Skeletal muscle tissue (tissue), 4 donors: ENCODE results near the gene DCXR. TPM values are rescaled to one million over a fixed set of nuclear protein-coding genes. Genes with fewer than 3 reads are reported as not detected.

Source experiments
- H3K27ac ChIP-seq: one replicate; pipeline ENCODE4 v1.7.0; 2013; ENCODE audit warnings: mild to moderate bottlenecking, low read depth, low read length, inconsistent platforms
- H3K27me3 ChIP-seq, 3 donors: one replicate each; pipeline ENCODE4 v1.7.0; 2013; ENCODE audit warnings: low read length in 3 of 3; ENCODE audit not compliant: control insufficient read depth in 3 of 3, insufficient read depth in 3 of 3
- H3K36me3 ChIP-seq, 3 donors: one replicate each; pipeline ENCODE4 v1.7.0; 2013; ENCODE audit warnings: low read length in 3 of 3; ENCODE audit not compliant: control insufficient read depth in 3 of 3, insufficient read depth in 3 of 3
- H3K4me1 ChIP-seq, 3 donors: one replicate each; pipeline ENCODE4 v1.7.0; 2013; ENCODE audit warnings: low read length in 3 of 3, mild to moderate bottlenecking in 3 of 3; ENCODE audit not compliant: control insufficient read depth in 3 of 3, insufficient read depth in 3 of 3
- H3K4me3 ChIP-seq, 3 donors: one replicate each; pipeline ENCODE4 v1.7.0; 2013; ENCODE audit warnings: low read length in 3 of 3
- H3K9ac ChIP-seq, 3 donors: one replicate each; pipeline ENCODE4 v1.7.0; 2013; ENCODE audit warnings: low read length in 3 of 3, mild to moderate bottlenecking in 3 of 3, moderate library complexity in 2 of 3, low read depth in 1 of 3
- H3K9me3 ChIP-seq, 3 donors: one replicate each; pipeline ENCODE4 v1.7.0; 2013; ENCODE audit warnings: low read length in 3 of 3; ENCODE audit not compliant: control insufficient read depth in 3 of 3
- total RNA-seq: library from RNA; depleted of rRNA; stranded (reverse); fragments of >200 nt; gene quantifications from one replicate; pipeline ENCODE4 v1.2.3, GENCODE V29; 2014
- donor health status: Osteomylitis.

DCXR gene
- total RNA-seq, 1 donor from 2014 or later, result 20.4 TPM

DNA sequence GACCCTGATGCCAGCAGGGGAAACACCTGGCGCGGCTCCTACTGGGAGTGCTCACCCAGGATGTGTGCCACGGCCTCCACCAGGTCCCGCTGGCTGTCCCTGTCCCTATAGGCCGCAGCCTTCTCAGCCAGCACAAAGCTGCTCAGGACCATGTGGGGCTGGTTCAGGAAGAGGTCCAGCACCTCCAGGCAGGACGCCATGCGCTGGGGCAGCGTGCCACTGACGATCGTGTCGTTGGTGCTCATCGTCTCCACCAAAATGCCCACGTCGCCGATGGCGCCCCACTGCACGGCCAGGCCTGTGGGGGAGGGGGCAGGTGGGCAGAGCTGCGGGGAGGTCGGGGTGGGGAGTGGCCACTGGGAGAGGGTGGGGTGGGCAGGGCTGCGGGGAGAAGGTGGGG, 44.0 kb upstream of the DCXR start:
- H3K4me3 ChIP-seq, result no peak overlapping the region
- no peaks in the 10 kb centered on the region for H3K4me1 ChIP-seq
- H3K27ac ChIP-seq, result no peak overlapping the region
- H3K27me3 ChIP-seq, result no peaks in the 10 kb centered on the region
- peaks cover 52 to 59% (median 53%) of the 10 kb centered on the region in 3 donors for H3K36me3 ChIP-seq
- no peaks in the 10 kb centered on the region for H3K9me3 ChIP-seq
- no peak overlapping the region for H3K9ac ChIP-seq

DNA sequence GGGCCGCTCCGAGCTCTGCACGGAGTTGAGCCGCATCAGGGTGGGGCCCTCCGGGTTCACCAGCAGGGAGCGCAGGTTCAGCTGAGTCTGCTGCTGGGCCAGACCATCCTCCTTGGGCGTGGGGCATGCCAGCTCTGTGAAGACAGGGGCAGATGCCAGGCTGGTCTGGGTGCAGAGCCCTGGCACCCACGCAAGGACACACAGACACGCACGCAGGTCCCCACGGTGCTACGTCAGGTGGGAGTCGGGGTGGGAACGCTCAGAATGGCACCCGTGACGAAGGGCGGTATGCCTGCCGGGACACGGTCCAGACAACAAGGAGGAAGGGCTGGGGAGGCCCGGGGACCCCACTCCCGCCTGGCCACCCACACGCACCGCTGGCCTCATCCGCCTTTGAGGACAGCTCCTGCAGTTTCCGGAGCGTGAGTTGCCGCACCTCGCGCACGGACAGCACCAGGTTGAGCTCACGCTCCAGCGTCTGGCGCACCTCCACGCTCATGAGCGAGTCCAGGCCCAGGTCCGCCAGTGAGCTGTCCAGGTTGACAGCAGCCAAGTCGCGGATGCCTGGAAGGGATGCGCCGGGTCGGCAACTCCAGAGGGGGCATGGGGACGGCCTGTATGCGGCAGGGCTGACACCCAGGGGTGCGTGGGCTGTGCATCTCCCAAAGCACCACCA, 43.4 kb upstream of the DCXR start:
- no peak overlapping the region for H3K27ac ChIP-seq
- H3K4me1 ChIP-seq, result no peaks in the 10 kb centered on the region
- H3K27me3 ChIP-seq, result no peaks in the 10 kb centered on the region
- H3K4me3 ChIP-seq, result no peak overlapping the region
- peaks cover 47 to 53% (median 48%) of the 10 kb centered on the region in 3 donors for H3K36me3 ChIP-seq
- H3K9me3 ChIP-seq, result no peaks in the 10 kb centered on the region
- H3K9ac ChIP-seq, result no peak overlapping the region

DNA sequence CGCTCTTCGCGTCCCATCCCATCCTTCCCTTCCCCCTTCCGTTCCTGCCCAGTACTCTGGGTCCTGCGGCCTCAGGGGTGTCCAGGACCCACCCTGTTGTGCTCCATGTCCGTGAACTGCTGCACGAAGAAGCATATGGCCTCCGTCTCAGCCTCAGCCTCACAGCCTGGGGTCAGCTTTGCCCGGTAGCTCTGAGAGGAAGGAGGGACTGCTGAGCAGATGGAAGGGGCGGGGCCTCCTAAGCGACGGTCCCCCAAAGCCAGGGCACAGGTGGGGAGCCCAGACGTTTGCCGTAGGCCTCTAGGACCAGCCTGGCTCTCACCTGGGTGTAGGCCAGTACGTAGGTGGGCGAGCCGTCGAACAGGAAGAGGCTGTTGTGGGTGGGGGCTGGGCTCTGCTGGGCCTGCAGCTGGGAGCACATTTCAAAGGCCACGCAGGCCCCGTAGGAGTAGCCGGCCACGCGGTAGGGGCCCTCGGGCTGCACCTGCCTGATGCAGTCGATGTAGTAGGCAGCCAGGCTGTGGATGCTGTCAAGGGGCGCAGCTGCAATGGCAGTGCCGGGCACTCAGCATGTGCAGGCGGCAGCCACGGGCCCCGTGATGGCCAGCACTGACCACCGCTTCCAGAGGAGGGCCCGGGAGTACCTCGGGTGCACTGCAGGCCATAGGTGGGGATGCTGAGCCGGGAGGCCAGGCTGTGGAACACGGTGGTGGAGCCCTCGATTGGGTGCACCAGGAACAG, 42.7 kb upstream of the DCXR start:
- Histone ChIP-seq H3K36me3 (peaks cover 43 to 49% (median 45%) of the 10 kb centered on the region in 3 donors), H3K9me3 (no peaks in the 10 kb centered on the region), H3K27ac (no peak overlapping the region)

DNA sequence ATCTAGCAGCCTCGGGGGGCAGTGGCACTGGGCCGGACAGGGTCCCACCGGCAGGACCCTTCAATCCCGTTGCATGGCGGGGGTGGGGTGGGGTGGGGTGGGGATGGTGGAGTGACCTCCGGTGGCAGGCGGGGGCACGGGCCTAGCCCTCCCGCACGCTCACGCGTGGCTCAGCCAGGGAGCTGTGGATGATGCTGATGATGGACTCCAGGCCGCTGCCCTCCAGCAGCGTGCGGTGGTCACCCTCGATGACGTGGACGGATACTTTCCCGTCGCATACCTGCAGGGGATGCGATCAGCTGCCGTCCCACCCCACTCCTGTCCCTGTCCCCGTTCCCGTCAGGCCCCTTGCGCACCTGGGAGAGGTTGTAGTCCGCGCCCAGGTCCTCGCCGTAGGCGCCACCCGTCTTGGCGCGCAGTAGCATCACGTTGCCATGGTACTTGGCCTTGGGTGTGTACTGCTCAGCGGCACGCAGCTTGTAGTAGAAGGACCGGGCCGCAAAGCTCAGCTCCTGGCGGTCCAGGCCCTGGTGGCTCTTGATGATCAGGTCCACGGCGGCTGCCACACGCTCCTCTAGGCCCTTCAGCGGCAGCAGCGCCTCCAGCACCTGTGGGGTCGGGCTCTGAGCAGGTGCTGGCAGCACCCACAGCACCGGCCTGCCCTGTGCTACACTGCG, 41.6 kb upstream of the DCXR start:
- Histone ChIP-seq H3K4me3 (no peak overlapping the region), H3K9me3 (no peaks in the 10 kb centered on the region), H3K9ac (no peak overlapping the region), H3K27me3 (no peaks in the 10 kb centered on the region), H3K36me3 (peaks cover 39 to 41% (median 40%) of the 10 kb centered on the region in 3 donors), H3K4me1 (no peaks in the 10 kb centered on the region), H3K27ac (no peak overlapping the region)

More for the DNA sequence above, 42.7 kb upstream of the DCXR start:
- no peaks in the 10 kb centered on the region for H3K27me3 ChIP-seq
- no peaks in the 10 kb centered on the region for H3K4me1 ChIP-seq
- H3K4me3 ChIP-seq, result no peak overlapping the region
- H3K9ac ChIP-seq, result no peak overlapping the region

DNA sequence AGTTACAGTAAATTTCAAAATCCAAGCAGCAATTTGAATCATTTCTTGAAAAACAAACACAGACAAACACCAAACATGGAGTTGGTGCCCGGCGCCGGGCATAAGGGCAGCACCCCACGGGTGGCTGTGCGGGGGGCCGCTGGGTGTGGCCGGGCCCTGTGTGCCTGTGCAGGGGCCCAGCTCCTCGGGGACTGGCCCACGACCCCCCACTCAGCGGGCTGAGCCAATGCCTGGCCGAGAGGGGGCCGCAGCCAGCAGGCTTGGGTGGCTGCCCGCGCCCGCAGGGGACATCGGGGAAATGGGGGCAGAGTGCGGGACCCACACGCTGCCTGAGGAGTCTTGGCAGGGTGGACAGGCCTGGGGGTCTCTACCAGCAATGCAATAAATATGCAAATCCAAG, 40.9 kb upstream of the DCXR start:
- H3K27ac ChIP-seq, result no peak overlapping the region
- H3K4me3 ChIP-seq, result no peak overlapping the region
- H3K27me3 ChIP-seq, result no peaks in the 10 kb centered on the region
- no peak overlapping the region for H3K9ac ChIP-seq
- H3K9me3 ChIP-seq, result no peaks in the 10 kb centered on the region
- H3K36me3 ChIP-seq, result peaks cover 33 to 35% (median 33%) of the 10 kb centered on the region in 3 donors
- no peaks in the 10 kb centered on the region for H3K4me1 ChIP-seq

DNA sequence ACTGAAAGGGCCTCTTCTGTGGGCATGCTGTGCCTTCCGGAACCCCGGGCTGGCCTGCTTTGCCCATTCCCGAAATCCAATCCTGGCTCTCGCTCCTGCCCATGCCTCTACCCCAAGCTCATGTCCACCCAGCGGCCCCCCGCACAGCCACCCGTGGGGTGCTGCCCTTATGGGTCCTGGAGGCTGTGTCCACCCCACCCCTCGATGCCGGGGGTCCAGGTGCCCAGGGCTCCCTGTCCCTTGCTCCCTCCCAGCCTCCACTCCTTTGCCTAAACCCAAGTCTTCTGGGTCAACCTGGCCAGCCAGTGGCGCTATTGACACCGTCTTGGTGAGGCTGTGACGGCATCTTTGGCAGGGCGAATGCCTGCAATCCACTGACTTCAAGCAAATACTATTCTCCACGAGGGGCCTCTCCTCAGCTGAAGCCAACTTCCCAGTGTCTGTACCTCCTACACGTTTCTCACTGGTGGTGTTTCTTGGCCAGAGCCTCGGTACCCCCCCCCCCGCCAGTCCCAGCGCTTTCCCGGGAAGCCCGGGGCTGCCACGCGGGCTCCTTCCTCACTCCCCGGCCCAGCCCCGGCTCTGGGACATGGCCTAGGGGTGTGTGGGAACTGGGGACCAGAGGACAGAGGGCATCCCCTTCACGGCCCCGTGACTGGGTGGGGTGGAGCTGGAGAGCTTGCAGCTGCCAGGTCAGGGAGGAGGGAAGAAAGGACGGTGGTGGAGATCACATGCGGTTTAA, 40.3 kb upstream of the DCXR start:
- Histone ChIP-seq H3K9ac (no peak overlapping the region), H3K36me3 (peaks cover 26 to 28% (median 27%) of the 10 kb centered on the region in 3 donors), H3K9me3 (no peaks in the 10 kb centered on the region), H3K27me3 (no peaks in the 10 kb centered on the region), H3K4me1 (no peaks in the 10 kb centered on the region), H3K27ac (no peak overlapping the region), H3K4me3 (no peak overlapping the region)

DNA sequence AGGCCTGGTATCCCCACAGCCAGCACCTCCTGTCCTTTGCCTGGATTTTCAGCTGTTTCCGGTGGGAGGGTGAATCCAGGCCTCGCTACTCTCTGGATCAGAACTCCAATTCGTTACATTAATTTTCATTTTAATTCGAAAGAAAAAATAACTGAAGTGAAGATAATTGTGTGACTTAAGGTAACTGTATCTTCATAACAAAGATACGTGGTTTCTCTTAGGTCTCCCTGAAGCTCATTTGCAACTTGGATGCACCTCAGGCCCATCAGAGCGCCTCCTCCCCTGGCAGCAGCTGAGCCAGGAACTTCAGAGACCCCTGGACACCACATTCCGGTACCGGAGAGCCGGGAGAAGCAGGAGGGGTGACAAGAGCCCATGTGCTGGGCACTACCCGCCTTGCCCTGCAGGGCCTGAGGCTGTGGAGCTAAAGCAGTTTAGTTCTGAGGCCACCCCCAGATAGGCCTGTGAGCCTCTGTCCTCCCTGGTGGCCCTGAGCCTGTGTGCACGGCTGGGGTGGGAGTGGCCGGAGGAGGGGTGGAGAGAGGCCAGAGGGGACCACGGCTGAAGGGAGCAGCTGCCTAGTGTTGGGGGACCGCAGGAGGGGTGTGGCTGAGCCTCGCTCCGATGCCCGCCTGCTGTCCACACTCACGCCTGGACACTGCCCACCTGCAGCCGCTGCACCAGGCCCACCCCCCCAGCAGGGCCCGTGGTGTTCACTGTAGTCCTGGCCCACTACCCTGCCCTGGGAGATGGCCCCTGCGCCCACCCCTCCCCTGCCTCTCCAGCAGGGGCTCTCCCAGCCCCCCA, 39.5 kb upstream of the DCXR start:
- H3K27ac ChIP-seq, result no peak overlapping the region

GRCh38 chr17:82076018-82076784, 38.7 kb upstream of the DCXR start:
- H3K36me3 ChIP-seq, result peaks cover 17 to 22% (median 20%) of the 10 kb centered on the region in 3 donors
- no peaks in the 10 kb centered on the region for H3K9me3 ChIP-seq
- H3K4me1 ChIP-seq, result no peaks in the 10 kb centered on the region
- H3K9ac ChIP-seq, result no peak overlapping the region
- H3K27me3 ChIP-seq, result no peaks in the 10 kb centered on the region
- H3K27ac ChIP-seq, result no peak overlapping the region
- no peak overlapping the region for H3K4me3 ChIP-seq

More for the DNA sequence above, 39.5 kb upstream of the DCXR start:
- no peaks in the 10 kb centered on the region for H3K27me3 ChIP-seq
- no peak overlapping the region for H3K4me3 ChIP-seq
- no peaks in the 10 kb centered on the region for H3K4me1 ChIP-seq
- no peaks in the 10 kb centered on the region for H3K9me3 ChIP-seq
- peaks cover 21 to 26% (median 23%) of the 10 kb centered on the region in 3 donors for H3K36me3 ChIP-seq
- H3K9ac ChIP-seq, result no peak overlapping the region

DNA sequence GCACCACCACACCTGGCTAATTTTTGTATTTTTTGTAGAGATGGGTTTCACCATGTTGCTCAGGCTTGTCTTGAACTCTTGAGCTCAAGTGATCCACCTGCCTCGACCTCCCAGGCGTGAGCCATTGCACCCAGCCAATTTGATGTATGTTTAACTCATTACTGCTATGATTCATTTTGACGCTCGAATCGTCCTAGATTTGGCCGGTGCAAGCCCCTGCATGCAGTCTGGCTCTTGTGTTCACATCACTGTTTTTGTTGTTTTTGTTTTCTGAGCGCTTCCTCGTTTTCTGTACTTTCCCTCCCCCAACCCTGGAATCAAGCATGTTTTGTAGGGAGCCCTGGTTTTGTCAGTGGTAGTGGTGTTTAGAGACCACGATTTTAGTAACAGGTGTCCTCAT, 35.9 kb upstream of the DCXR start:
- H3K4me3 ChIP-seq, result no peak overlapping the region
- H3K9ac ChIP-seq, result no peak overlapping the region
- no peaks in the 10 kb centered on the region for H3K4me1 ChIP-seq
- no peaks in the 10 kb centered on the region for H3K36me3 ChIP-seq
- H3K9me3 ChIP-seq, result no peaks in the 10 kb centered on the region
- H3K27me3 ChIP-seq, result no peaks in the 10 kb centered on the region
- H3K27ac ChIP-seq, result no peak overlapping the region
